Stimulated activated CD8-positive, alpha-beta memory T cell treated with anti-CD3 and anti-CD28 coated beads, Interleukin-15, amount 100 ng/mL, for 24 hours (primary cell): Measurements from ENCODE around the gene PFN1.

Experiments
- DNase-seq: peaks from one replicate; pipeline ENCODE4 v3.0.0-alpha.2; 2020; ENCODE audit warnings: low read depth

PFN1 gene

GRCh38 chr17:4896332-4897197 lies 51.8 kb downstream of the PFN1 start:
- DNase-seq, result no peak

GRCh38 chr17:4895657-4896331 lies 52.5 kb downstream of the PFN1 start:
- no peak for DNase-seq
